GM12878 (cell line): ENCODE data around the gene MAFG. TPM values are rescaled to one million over a fixed set of nuclear protein-coding genes. Genes with fewer than 3 reads are reported as not detected.
A peak's percentile ranks its signal among the peaks of the same experiment; 100 is the strongest.

ENCODE experiments used
- EP300 ChIP-seq, 2 experiments: fragments of 150-350 bp in 1 of 2; IDR thresholded peaks; 2 replicates each; pipeline ENCODE4 v1.6.1; 2011 to 2012; ENCODE audit warnings: low read depth in 2 of 2, low read length in 2 of 2, borderline replicate concordance in 1 of 2, improper control_type of control experiment in 1 of 2, inconsistent platforms in 1 of 2; ENCODE audit not compliant: control insufficient read depth in 1 of 2
- MLLT1 ChIP-seq: fragments of 450-650 bp; IDR thresholded peaks from 2 replicates; pipeline ENCODE4 v1.6.1; 2016; ENCODE audit warnings: mild to moderate bottlenecking
- NKRF ChIP-seq: fragments of 450-650 bp; conservative IDR thresholded peaks from 2 replicates; pipeline ENCODE4 v1.6.1; 2017; ENCODE audit warnings: mild to moderate bottlenecking, moderate library complexity
- PKNOX1 ChIP-seq: fragments of 450-650 bp; IDR thresholded peaks from 2 replicates; pipeline ENCODE4 v1.6.1; 2016; ENCODE audit warnings: mild to moderate bottlenecking
- TBL1XR1 ChIP-seq: IDR thresholded peaks from 2 replicates; pipeline ENCODE4 v1.6.1; 2012; ENCODE audit warnings: low read depth, low read length, improper control_type of control experiment
- polyA plus RNA-seq, 11 experiments: library from polyadenylated mRNA; depleted of rRNA in 4 of 11; unstranded in 6 of 11; stranded (reverse) in 5 of 11; fragments of >200 nt; fragmentation: Nextera tagmentation in 4 of 11; fragmentation: Illumina TruSeq in 1 of 11; extraction: Ambion mirVana in 4 of 11; extraction: Trizol in 1 of 11; gene quantifications; 1 replicate in 1 of 11; 2 replicates in 10 of 11; pipeline versions ENCODE4 v1.2.1 to v1.2.3, GENCODE V29; 2011 to 2016; ENCODE audit warnings: inconsistent platforms in 2 of 11, missing spikeins in 2 of 11, low read depth in 1 of 11
- total RNA-seq, 4 experiments: library from RNA; depleted of rRNA in 3 of 4; stranded (reverse); fragments of >200 nt in 3 of 4; fragmentation: Illumina TruSeq in 1 of 4; extraction: Trizol in 1 of 4; gene quantifications; 2 replicates each; pipeline versions ENCODE4 v1.2.1 to v1.2.3, GENCODE V29; 2013 to 2021

MAFG gene
- total and polyA plus RNA-seq, 10 of the 15 experiments (the other 5 are each of a cell fraction or from before 2014, with no cell fraction given) = 0.48 to 20.1 (median 7.6) TPM

- TF ChIP-seq NKRF = no peak
- TF ChIP-seq PKNOX1 = 0 out of 2 replicates have a peak, but pooled peaks have one; percentile 30
- TF ChIP-seq EP300 (IDR thresholded peaks at IDR 0.05; ENCODE audit: borderline replicate concordance in 1 of 2, control insufficient read depth in 1 of 2, low read depth in 2 of 2, low read length in 2 of 2) = no peak
- TF ChIP-seq MLLT1 = no peak
- TF ChIP-seq TBL1XR1 = no peak
These were observed 40.2 kb upstream of the MAFG start (continued) for GRCh38 chr17:81967533-81968395.
